ENCODE measurements around the gene FAM177B.
"Not testable (repeated sequence)": the region's sequence is repeated elsewhere in the genome, so short reads cannot be mapped to it uniquely, and the experiment has no call there.

The FAM177B gene

DNA sequence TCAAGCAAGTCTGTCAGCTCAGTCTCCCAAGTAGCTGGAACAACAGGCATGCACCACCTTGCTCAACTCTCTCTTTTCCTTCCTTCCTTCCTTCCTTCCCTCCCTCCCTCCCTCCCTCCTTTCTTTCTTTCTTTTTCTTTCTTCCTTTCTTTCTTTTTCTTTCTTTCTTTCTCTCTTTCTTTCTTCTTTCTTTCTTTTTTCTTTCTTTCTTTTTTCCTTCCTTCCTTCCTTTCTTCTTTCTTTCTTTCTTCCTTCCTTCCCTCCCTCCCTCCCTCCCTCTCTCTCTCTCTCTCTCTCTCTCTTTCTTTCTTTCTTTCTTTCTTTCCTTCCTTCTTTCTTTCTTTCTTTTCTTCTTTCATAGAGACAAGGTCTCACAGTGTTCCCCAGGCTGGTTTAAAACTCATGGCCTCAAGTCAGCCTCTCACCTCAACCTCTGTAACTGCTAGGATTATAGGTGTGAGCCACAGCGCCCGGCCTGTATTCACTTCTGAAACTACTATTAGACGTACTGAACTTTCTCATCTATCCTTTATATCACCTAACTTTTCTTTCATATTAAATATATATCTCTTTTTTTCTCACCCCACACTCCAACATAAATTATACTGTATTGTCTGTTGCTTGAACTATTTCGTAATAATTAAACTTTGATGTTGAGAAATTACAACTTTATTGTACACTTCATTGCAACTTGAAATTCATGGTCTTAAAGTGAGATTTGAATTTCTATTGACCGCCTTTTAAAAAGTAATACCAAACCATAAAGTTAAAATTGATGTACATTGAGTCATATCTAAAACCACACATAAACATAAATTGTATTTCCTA, 4.8 kb downstream of the FAM177B start:
- not testable (repeated sequence) for DNase-seq (ENCODE audit: low spot score)

DNA sequence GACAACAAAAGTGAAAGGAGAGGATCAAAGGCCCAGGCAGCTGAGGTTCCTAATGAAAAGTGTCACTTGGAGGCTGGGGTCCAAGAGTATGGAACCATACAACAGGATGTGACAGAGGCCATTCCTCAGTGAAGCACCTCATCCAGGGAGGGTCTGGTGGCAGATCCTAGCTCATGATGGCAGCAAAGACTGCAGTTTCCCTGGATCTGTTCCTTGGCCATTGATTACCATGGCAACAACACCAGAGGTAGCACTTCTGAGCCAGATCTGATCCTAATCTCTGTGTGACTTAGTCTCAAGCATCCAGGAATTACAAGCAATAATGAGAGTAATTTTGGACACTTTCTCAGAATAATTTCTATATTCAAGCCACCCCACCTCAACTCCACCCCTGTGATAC, 12.9 kb downstream of the FAM177B start:
- no peak for DNase-seq (ENCODE audit: low spot score)

- DNase-seq (ENCODE audit: low spot score) = no peak
These were observed 13.6 kb downstream of the FAM177B start for GRCh38 chr1:222750651-222751050.

DNA sequence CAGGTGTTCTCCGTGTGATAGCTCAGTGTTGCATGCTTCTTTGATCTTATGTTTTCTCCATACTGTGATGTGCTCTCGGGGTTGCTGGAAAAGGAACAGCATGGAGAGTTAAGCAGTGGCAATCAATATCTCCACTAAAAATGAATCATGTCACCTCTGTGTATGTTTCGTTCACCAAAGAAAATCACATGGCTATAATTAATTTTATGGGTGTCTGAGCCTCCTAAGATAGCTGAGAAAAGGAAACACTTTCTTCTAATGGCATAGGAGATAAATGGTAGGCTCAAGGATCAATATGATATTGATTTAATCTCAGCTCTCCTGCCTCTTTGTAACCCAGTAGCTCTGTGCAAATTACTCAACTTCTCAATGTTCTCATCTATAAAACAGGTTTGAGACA, 14.3 kb downstream of the FAM177B start:
- no peak for DNase-seq (ENCODE audit: low spot score)

GRCh38 chr1:222754366-222755139, 17.6 kb downstream of the FAM177B start:
- DNase-seq (ENCODE audit: low spot score) = no peak

DNA sequence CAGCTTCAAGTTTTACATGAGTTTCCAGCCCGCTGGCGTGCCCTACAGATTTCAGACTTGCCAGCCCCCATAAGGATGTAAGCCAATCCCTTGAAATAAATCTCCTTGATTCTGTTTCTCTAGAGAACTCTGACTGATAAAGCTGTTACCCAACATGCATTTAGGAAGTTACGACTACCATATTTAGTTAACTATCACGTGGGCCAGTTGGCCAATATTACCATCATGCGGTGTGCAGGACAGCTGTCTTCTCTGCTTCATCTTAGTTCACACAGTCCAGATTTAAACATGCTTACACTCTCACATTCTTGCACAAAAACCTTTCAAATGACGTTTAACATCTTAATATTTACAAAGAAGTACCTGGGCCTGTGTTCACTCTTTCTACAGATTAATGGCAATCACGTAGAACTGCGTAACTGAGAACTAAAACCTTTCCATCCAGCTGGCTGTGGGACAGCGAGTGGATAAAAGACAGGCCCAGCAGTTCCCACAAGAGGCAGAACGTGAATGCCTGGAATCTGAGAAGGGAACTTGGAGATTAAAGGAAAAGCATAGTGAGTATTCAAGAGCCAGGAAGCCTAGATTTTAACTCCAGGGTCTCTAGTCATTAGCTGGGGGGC, 20.8 kb downstream of the FAM177B start:
- no peak for DNase-seq (ENCODE audit: low spot score)

GRCh38 chr1:222759451-222760035, 22.5 kb downstream of the FAM177B start:
- DNase-seq (ENCODE audit: low spot score) = no peak

DNA sequence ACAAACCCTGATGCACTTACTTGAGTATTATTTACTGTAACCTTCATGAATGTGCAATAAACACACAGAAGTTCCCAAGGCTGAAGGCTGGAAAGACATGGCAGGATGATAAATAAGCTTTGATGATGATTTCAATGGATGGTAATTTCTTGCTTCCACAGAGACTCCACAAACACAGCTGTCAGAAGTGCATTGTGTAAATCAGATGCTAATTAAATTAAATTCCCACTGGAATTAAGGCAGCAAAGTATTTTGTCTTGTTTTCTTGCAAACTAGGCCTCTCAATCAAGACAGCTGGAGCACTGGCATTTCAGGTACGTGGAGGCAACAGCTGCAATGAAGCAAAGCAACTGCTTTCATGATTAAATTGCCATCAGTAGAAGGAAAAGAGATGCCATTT, 24.1 kb downstream of the FAM177B start:
- DNase-seq (ENCODE audit: low spot score) = no peak

GRCh38 chr1:222762178-222762577, 25.2 kb downstream of the FAM177B start:
- not testable (repeated sequence) for DNase-seq (ENCODE audit: low spot score)

DNA sequence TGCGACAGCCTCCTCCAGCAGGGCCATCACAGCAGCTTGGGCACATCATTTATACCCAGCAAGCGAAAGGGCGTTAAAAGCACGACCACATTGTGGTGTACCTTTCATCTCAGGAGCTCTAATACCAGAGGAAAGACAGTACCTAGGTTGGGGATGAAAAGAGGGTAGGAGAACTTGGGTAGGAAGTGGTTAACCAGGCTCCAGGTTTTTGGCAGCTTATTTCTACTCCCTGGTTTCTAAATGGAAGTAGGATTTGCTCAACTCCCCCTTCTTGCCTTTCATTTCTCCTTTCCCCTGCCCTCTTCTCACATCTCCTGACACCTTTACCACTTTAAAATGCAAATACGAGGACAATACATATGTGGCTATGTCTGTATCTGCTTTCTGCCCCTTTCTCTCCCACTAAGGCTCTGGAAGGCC, 30.2 kb downstream of the FAM177B start:
- DNase-seq (ENCODE audit: low spot score) = no peak

DNA sequence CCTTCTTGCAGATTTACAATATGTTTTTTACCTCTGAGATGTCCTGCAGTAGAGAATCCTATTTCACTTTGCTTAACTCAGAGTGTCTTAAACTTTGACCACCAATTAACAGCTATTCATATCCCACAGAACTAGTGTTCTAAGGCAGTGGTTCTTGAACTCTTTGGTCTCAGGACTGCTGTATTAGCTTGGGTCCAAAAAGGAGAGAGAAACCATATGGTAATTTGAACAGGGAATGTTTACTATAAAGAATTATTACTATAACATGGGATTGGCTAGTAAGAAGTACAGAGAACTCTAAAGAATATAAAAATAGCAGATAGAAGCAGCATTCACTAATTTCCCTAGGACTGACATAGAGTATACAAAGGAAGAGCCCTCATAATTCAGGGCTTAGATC, 31.6 kb downstream of the FAM177B start:
- DNase-seq (ENCODE audit: low spot score) = no peak

- DNase-seq (ENCODE audit: low spot score) = peak; percentile 11
These were observed 32.2 kb downstream of the FAM177B start for GRCh38 chr1:222769181-222769580.

GRCh38 chr1:222769971-222770620, 33.1 kb downstream of the FAM177B start:
- DNase-seq (ENCODE audit: low spot score) = no peak

GRCh38 chr1:222772996-222773379, 36.0 kb downstream of the FAM177B start:
- DNase-seq (ENCODE audit: low spot score) = no peak

DNA sequence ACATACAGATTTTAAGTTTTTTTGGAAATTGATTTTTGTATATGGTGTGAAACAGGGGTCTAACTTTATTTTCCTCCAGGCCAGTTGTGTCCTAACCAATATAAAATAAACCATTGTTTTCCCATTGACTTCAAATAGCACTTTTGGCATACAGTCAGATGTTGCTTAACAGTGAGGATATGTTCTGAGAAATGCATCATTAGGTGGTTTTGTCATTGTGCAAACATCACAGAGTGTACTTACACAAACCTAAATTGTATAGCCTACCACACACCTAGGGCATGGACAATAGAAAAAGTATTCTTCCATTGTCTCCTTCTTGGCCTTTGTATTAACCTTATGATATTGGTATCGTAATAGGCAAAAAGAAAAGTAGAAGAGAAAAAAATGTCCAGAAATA, 40.5 kb downstream of the FAM177B start:
- DNase-seq (ENCODE audit: low spot score) = no peak

- no peak for DNase-seq (ENCODE audit: low spot score)
These were observed 41.0 kb downstream of the FAM177B start for GRCh38 chr1:222777977-222778376.

DNA sequence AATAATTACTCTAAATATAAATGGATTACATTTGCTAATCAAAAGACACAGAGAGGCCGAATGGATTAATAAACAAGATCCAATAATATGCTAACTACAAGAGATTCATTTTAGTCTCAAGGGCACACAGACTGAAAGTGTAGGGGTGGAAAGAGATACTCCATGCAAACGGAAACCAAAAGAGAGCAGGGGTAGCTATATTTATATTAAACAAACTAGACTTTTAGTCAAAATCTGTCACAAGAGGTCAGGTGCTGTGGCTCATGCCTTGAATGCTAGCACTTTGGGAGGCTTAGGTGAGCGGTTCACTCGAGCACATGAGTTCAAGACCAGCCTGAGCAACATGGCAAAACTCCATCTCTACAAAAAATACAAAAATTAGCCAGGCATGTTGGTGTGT, 44.2 kb downstream of the FAM177B start:
- no peak for DNase-seq (ENCODE audit: low spot score)

DNA sequence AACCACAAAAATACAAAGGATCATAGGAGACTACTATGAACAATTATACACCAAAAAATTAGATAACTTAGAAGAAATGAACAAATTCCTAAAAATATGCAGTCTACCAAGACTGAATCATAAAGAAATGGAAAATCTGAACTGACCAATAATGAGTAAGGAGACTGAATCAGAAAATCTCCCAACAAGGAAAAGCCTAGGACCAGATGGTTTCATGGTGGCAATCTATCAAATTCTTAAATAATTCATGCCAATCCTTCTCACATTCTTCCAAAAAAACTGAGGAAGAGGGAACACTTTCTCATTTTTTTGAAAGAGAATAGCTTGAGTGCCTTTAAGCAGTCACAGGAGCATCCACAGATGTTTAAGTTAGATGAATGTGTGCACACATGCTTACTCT, 46.0 kb downstream of the FAM177B start:
- DNase-seq (ENCODE audit: low spot score) = no peak

- no peak for DNase-seq (ENCODE audit: low spot score)
These were observed 47.4 kb downstream of the FAM177B start for GRCh38 chr1:222784371-222784770.

DNA sequence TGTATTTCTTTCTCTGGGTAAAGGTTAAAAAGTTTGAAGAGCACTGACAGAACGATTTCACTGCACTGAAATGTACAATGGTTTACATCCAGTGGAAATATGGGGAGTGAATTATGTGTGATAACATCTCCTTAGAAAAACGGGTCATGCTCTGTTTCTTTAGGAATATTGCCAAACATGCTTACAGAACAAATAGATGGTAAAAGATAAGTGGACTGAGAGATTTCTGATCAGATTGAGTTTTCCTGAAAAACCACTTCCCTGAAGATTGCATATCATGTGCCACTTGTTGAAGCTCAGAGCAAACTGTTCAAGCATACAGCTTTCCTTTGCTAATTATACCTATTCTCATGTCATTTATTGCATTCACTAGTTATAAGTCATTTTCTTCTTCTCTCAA, 47.9 kb downstream of the FAM177B start:
- DNase-seq (ENCODE audit: low spot score) = no peak

DNA sequence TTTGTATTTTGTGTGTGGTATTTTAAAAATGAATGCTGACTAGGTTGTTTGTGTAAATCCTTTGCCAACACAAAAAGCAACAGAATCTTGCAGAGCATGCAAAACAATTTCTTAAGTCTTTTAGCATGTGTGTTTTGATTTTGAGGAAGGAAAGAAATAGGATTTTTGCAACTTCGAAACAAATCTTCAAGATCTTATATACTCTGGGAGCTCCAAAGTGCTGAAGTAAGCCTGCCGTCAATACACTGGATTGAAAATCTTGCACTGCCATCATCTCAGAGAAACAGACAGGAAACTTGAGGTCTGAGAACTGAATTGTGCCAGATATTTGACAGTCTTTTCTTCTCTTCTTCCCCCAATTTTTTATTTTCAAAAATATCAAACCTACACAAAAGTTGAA, 48.5 kb downstream of the FAM177B start:
- no peak for DNase-seq (ENCODE audit: low spot score)

GRCh38 chr1:222786121-222786520, 49.1 kb downstream of the FAM177B start:
- DNase-seq (ENCODE audit: low spot score) = no peak

Data from activated CD4-positive, alpha-beta T cell treated with anti-CD3 and anti-CD28 coated beads, Interleukin-2, Interleukin-4, amounts not matched to agents 100 ng/mL and 50 ng/mL, durations not matched to agents 16 hours and 8 hours (primary cell).